ENCODE measurements around the gene S100A14. TPM values are rescaled to one million over a fixed set of nuclear protein-coding genes. Genes with fewer than 3 reads are reported as not detected.
A peak's percentile ranks its signal among the peaks of the same experiment; 100 is the strongest.

S100A14 gene
- total and polyA plus RNA-seq, 2 of the 13 experiments (the other 11 are each of a cell fraction or from before 2014, with no cell fraction given), result 1.4 to 7.7 TPM

GRCh38 chr1:153633754-153634665 lies 17.9 kb upstream of the S100A14 start, which contains the start of gene CHTOP (continued):
- TF ChIP-seq, protein P1, sequence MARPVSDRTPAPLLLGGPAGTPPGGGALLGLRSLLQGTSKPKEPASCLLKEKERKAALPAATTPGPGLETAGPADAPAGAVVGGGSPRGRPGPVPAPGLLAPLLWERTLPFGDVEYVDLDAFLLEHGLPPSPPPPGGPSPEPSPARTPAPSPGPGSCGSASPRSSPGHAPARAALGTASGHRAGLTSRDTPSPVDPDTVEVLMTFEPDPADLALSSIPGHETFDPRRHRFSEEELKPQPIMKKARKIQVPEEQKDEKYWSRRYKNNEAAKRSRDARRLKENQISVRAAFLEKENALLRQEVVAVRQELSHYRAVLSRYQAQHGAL (CRISPR knock-in tag; IDR thresholded peaks at IDR 0.05; ENCODE audit: not compliant biosample characterization), result no peak
- TF ChIP-seq NR2C2 (CRISPR knock-in tag; IDR thresholded peaks at IDR 0.05; ENCODE audit: borderline replicate concordance), result peak; percentile 69
- TF ChIP-seq MZF1 (CRISPR knock-in tag; IDR thresholded peaks at IDR 0.05; ENCODE audit: borderline replicate concordance), result no peak
- TF ChIP-seq, protein P2, sequence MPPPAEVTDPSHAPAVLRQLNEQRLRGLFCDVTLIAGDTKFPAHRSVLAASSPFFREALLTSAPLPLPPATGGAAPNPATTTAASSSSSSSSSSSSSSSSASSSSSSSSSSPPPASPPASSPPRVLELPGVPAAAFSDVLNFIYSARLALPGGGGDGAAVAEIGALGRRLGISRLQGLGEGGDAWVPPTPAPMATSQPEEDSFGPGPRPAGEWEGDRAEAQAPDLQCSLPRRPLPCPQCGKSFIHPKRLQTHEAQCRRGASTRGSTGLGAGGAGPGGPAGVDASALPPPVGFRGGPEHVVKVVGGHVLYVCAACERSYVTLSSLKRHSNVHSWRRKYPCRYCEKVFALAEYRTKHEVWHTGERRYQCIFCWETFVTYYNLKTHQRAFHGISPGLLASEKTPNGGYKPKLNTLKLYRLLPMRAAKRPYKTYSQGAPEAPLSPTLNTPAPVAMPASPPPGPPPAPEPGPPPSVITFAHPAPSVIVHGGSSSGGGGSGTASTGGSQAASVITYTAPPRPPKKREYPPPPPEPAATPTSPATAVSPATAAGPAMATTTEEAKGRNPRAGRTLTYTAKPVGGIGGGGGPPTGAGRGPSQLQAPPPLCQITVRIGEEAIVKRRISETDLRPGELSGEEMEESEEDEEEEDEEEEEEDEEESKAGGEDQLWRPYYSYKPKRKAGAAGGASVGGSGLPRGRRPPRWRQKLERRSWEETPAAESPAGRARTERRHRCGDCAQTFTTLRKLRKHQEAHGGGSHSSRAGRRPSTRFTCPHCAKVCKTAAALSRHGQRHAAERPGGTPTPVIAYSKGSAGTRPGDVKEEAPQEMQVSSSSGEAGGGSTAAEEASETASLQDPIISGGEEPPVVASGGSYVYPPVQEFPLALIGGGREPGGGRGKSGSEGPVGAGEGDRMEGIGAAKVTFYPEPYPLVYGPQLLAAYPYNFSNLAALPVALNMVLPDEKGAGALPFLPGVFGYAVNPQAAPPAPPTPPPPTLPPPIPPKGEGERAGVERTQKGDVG (CRISPR knock-in tag; IDR thresholded peaks at IDR 0.05; ENCODE audit: borderline replicate concordance), result no peak
- no peak for TF ChIP-seq GZF1 (CRISPR knock-in tag; IDR thresholded peaks at IDR 0.05)
- TF ChIP-seq, protein P3, sequence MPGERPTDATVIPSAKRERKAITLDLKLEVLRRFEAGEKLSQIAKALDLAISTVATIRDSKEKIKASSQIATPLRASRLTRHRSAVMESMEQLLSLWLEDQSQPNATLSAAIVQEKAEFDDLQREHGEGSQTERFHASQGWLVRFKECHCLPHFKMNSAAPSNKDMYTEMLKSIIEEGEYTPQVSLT (CRISPR knock-in tag; IDR thresholded peaks at IDR 0.05; ENCODE audit: borderline replicate concordance, low read depth), result 0 out of 2 replicates have a peak, but pooled peaks have one; percentile 79
- no peak for TF ChIP-seq SMARCC2 (IDR thresholded peaks at IDR 0.05)
- TF ChIP-seq ZBTB38 (CRISPR knock-in tag; IDR thresholded peaks at IDR 0.05), result peak; percentile 50; the same call in 1 of the 2 replicates
- TF ChIP-seq ZNF256 (CRISPR knock-in tag; conservative IDR thresholded peaks at IDR 0.05), result no peak
- no peak for TF ChIP-seq ADNP (CRISPR knock-in tag; IDR thresholded peaks at IDR 0.05)
- TF ChIP-seq ZNF800 (CRISPR knock-in tag; IDR thresholded peaks at IDR 0.05), result no peak
- TF ChIP-seq KLF13 (CRISPR knock-in tag; IDR thresholded peaks at IDR 0.05), result no peak
- TF ChIP-seq MAX (IDR thresholded peaks at IDR 0.05), result peak; percentile 60; the same call in 1 of the 2 replicates
- no peak for TF ChIP-seq GABPA (IDR thresholded peaks at IDR 0.05; ENCODE audit: low read depth, low read length)
- peak; percentile 74 for TF ChIP-seq GABPA (CRISPR knock-in tag; IDR thresholded peaks at IDR 0.05; ENCODE audit: low read depth)
- TF ChIP-seq TCF7 (IDR thresholded peaks at IDR 0.05; ENCODE audit: low read depth), result no peak
- no peak for TF ChIP-seq ZNF503 (CRISPR knock-in tag; IDR thresholded peaks at IDR 0.05)
- TF ChIP-seq ZNF773 (CRISPR knock-in tag; IDR thresholded peaks at IDR 0.05; ENCODE audit: borderline replicate concordance), result no peak
- TF ChIP-seq, protein P4, sequence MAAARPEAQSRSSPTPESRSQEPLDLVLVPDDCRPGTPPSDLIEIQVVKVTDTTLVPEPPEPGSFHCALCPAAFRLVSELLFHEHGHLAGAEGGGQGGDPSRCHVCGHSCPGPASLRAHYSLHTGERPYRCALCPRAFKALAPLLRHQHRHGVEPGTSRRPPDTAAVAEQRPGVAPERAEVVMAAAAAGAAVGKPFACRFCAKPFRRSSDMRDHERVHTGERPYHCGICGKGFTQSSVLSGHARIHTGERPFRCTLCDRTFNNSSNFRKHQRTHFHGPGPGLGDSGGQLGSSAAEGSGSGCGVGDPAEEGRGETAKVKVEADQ (CRISPR knock-in tag; IDR thresholded peaks at IDR 0.05; ENCODE audit: borderline replicate concordance), result peak; percentile 70; the same call in 1 of the 2 replicates

All from HepG2 (cell line).